Pancreas (tissue), 10 donors: ENCODE results near the gene PRAMEF13. TPM values are rescaled to one million over a fixed set of nuclear protein-coding genes. Genes with fewer than 3 reads are reported as not detected.
"Not testable (repeated sequence)": the region's sequence is repeated elsewhere in the genome, so short reads cannot be mapped to it uniquely, and the experiment has no call there.

Experiments used
- ATAC-seq, 4 donors: fragments of 200-7000 bp; cut with Tn5 transposase; one replicate each; pipeline versions ENCODE4 v1.8.0 to v1.9.1; 2020; ENCODE audit warnings: mild to moderate bottlenecking in 4 of 4, moderate library complexity in 4 of 4
- DNase-seq, 6 donors: peaks; one replicate each; pipeline ENCODE4 v3.0.0-alpha.2; 2020
- FAIRE-seq: peaks from 2 replicates; lab custom pipeline; 2012; peaks lifted over from hg19 to GRCh38; lab: Jason Lieb, UNC
- H3K27ac ChIP-seq, 4 donors: fragments of 200-600 bp; sonication (generic); 1 replicate in 3 of 4; 2 replicates in 1 of 4; pipeline versions ENCODE4 v1.5.0 to v1.8.0; 2020
- H3K27me3 ChIP-seq, 4 donors: fragments of 200-600 bp; one replicate each; pipeline ENCODE4 v1.8.0; 2021
- H3K36me3 ChIP-seq, 3 donors: fragments of 200-600 bp; sonication (generic) in 1 of 3; one replicate each; pipeline versions ENCODE4 v1.5.0 to v1.8.0; 2020 to 2021
- H3K4me1 ChIP-seq, 3 donors: fragments of 200-600 bp; one replicate each; pipeline ENCODE4 v1.8.0; 2021
- H3K4me3 ChIP-seq, 4 donors: fragments of 200-600 bp; sonication (generic) in 2 of 4; one replicate each; pipeline versions ENCODE4 v1.5.0 to v1.8.0; 2020 to 2021
- H3K9me3 ChIP-seq, 4 donors: fragments of 200-600 bp; one replicate each; pipeline ENCODE4 v1.8.0; 2021
- WGBS, 2 donors: extraction: QIAGEN DNeasy Blood & Tissue Kit; methylation state at CpG; one replicate each; pipeline ENCODE4 v1.1.7; 2013; 5-methylcytosine and 5-hydroxymethylcytosine counted together
- intact Hi-C, 3 donors: fragments of 100-400 bp; cut with DNase I; formaldehyde crosslinking; loops; one replicate each; pipeline versions ENCODE4 v1.11.1 to v1.14.2; 2022
- polyA plus RNA-seq, 2 donors: library from polyadenylated mRNA; stranded (reverse); fragments of 200-250 nt; gene quantifications; one replicate each; pipeline ENCODE4 v1.2.3, GENCODE V29; 2013
- total RNA-seq, 6 donors: library from RNA; stranded (reverse); fragmentation: NEBNext Ultra II Directional in 4 of 6; extraction: Animal tissue kit (Norgen Biotek cat#: 25700) in 4 of 6; gene quantifications; one replicate each; pipeline versions ENCODE4 v1.2.1 to v1.2.4, GENCODE V29; 2021 to 2023
- donor health status: healthy with polysubstance abuse.
- donor health status: DM: no; HTN: no; CAD: no; lungs with moderate emphysema.
- donor health status: DM: no; HTN: no; CAD: no.
- donor health status: control.
- donor health status: control.
- donor health status: Bipolar disorder and iron deficiency.
- donor health status: DM: yes; HTN: yes; CAD: no.
- donor health status: DM: no; HTN: no; CAD: no.
- donor health status: DM: no; HTN: no; CAD: no.
- donor health status: DM: yes; HTN: yes; CAD: no.

Gene PRAMEF13
- total and polyA plus RNA-seq, 8 donors = not detected

GRCh38 chr1:13165531-13165930, 35.7 kb downstream of the PRAMEF13 start, which contains the start of gene HNRNPCL4:
HNRNPCL4 (minus strand) TSS chr1:13165631; CDS start chr1:13165467, 164 bp downstream.
- not testable (repeated sequence) for H3K27ac ChIP-seq, ATAC-seq
- WGBS, 2 donors = no CpG with 5 or more reads among the region's 8 CpGs

GRCh38 chr1:13155909-13156308, 45.3 kb downstream of the PRAMEF13 start, which contains the start of gene PRAMEF26:
PRAMEF26 (minus strand) TSS chr1:13156009; CDS start chr1:13153095, 2,914 bp downstream.
- 38 to 50% methylated on average over 1 of the region's 5 CpGs for WGBS, 2 donors
- H3K36me3 ChIP-seq, H3K4me3 ChIP-seq, ATAC-seq, H3K27ac ChIP-seq, H3K4me1 ChIP-seq, H3K27me3 ChIP-seq, H3K9me3 ChIP-seq, FAIRE-seq, intact Hi-C loops, DNase-seq: not testable (repeated sequence)

More at GRCh38 chr1:13165531-13165930, 35.7 kb downstream of the PRAMEF13 start, which contains the start of gene HNRNPCL4:
- H3K4me1 ChIP-seq, H3K36me3 ChIP-seq, H3K4me3 ChIP-seq, H3K9me3 ChIP-seq, intact Hi-C loops, DNase-seq, FAIRE-seq, H3K27me3 ChIP-seq: not testable (repeated sequence)

Other genes starting within 250 kb of the PRAMEF13 start
- gene PRAMEF27, start 144.8 kb downstream of the PRAMEF13 start, total RNA-seq = not detected
- gene PRAMEF27, start 144.8 kb downstream of the PRAMEF13 start, polyA plus RNA-seq = not detected
- not detected for gene HNRNPCL3, start 140.6 kb downstream of the PRAMEF13 start, total RNA-seq
- not detected for gene HNRNPCL3, start 140.6 kb downstream of the PRAMEF13 start, polyA plus RNA-seq
- gene PRAMEF25, start 130.6 kb downstream of the PRAMEF13 start, total RNA-seq = not detected
- gene PRAMEF25, start 130.6 kb downstream of the PRAMEF13 start, polyA plus RNA-seq = not detected
- gene HNRNPCL2, start 84.6 kb downstream of the PRAMEF13 start, total RNA-seq = not detected
- not detected for gene HNRNPCL2, start 84.6 kb downstream of the PRAMEF13 start, polyA plus RNA-seq
- not detected for gene PRAMEF26, start 45.4 kb downstream of the PRAMEF13 start, total RNA-seq
- not detected for gene PRAMEF26, start 45.4 kb downstream of the PRAMEF13 start, polyA plus RNA-seq
- gene HNRNPCL4, start 35.8 kb downstream of the PRAMEF13 start, total RNA-seq = not detected
- not detected for gene HNRNPCL4, start 35.8 kb downstream of the PRAMEF13 start, polyA plus RNA-seq
- not detected for gene PRAMEF9, start 29.6 kb downstream of the PRAMEF13 start, total RNA-seq
- not detected for gene PRAMEF9, start 29.6 kb downstream of the PRAMEF13 start, polyA plus RNA-seq
- not detected for gene PRAMEF18, start 24.7 kb upstream of the PRAMEF13 start, total RNA-seq
- not detected for gene PRAMEF18, start 24.7 kb upstream of the PRAMEF13 start, polyA plus RNA-seq
- gene PRAMEF5, start 52.8 kb upstream of the PRAMEF13 start, total RNA-seq = not detected
- not detected for gene PRAMEF5, start 52.8 kb upstream of the PRAMEF13 start, polyA plus RNA-seq
- gene PRAMEF8, start 83.7 kb upstream of the PRAMEF13 start, total RNA-seq = not detected
- not detected for gene PRAMEF8, start 83.7 kb upstream of the PRAMEF13 start, polyA plus RNA-seq
- gene PRAMEF33, start 102.1 kb upstream of the PRAMEF13 start, total RNA-seq = not detected
- gene PRAMEF33, start 102.1 kb upstream of the PRAMEF13 start, polyA plus RNA-seq = under 1 TPM in 1 of 2 donors, not detected in 1; 0.05 TPM
- gene PRAMEF15, start 114.2 kb upstream of the PRAMEF13 start, total RNA-seq = not detected
- gene PRAMEF15, start 114.2 kb upstream of the PRAMEF13 start, polyA plus RNA-seq = not detected
- not detected for gene PRAMEF14, start 145.7 kb upstream of the PRAMEF13 start, total RNA-seq
- gene PRAMEF14, start 145.7 kb upstream of the PRAMEF13 start, polyA plus RNA-seq = not detected
- gene PRAMEF19, start 170.5 kb upstream of the PRAMEF13 start, total RNA-seq = not detected
- gene PRAMEF19, start 170.5 kb upstream of the PRAMEF13 start, polyA plus RNA-seq = not detected
- gene PRAMEF17, start 188.2 kb upstream of the PRAMEF13 start, total RNA-seq = not detected
- gene PRAMEF17, start 188.2 kb upstream of the PRAMEF13 start, polyA plus RNA-seq = not detected
- gene PRAMEF20, start 209.0 kb upstream of the PRAMEF13 start, total RNA-seq = not detected
- gene PRAMEF20, start 209.0 kb upstream of the PRAMEF13 start, polyA plus RNA-seq = not detected